Astrocyte (in vitro differentiated cells and primary cell): ENCODE results near the gene ZNF784.

Experiments
- CTCF ChIP-seq: IDR thresholded peaks from 2 replicates; pipeline ENCODE4 v1.5.1; 2011; ENCODE audit warnings: low read depth, mild to moderate bottlenecking, inconsistent platforms, low read length, moderate library complexity; ENCODE audit not compliant: insufficient read depth
- EZH2 ChIP-seq: IDR thresholded peaks from 2 replicates; pipeline ENCODE4 v1.6.1; 2012; ENCODE audit warnings: mild to moderate bottlenecking, low read length, inconsistent platforms; ENCODE audit not compliant: insufficient read depth

- TF ChIP-seq CTCF (no peak), EZH2 (no peak)
These were observed 39.5 kb downstream of the ZNF784 start for GRCh38 chr19:55584871-55585270.
